ENCODE results near the gene SEZ6L. TPM values are rescaled to one million over a fixed set of nuclear protein-coding genes. Genes with fewer than 3 reads are reported as not detected.
"Not testable (repeated sequence)": the region's sequence is repeated elsewhere in the genome, so short reads cannot be mapped to it uniquely, and the experiment has no call there.

The SEZ6L gene
- total RNA-seq, 1 experiment from 2014 or later, result not detected

DNA sequence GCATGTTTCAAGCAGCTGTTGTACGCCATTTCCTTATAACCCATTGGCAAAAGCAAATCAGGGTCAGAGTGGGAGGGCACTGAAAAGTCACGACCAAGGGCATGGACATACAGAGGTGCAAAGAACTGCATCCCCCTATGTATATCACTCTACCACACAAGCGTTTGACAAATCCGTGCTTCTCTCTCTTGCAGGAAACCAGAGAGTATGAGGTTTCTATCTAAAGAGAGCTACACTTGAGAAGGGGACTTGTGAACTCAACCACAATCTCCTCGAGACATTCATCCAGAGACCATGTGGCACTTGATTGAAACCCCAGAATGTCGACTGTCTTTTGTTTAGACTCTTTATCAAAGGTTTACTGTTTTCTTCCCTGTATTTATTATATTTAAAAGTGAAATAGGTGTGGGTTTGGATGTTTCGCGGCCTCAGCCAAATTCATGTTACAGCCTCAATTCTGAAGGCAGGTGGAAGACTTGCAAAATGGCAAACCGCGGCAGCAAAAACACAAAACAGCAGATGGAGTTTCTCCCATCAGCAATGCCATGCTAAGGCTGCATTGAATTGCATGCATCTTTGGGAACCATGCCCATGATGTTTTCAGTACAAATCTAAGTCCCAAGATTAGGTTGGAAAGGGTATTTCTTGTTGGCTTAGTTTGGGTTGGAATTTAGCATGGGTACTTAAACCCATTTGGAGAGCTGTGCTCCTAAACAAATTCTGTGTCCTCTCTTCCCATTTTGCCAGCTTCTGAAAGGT is 211.0 kb downstream of the SEZ6L start:
- DNase-seq (ENCODE audit: low spot score), result no peak

DNA sequence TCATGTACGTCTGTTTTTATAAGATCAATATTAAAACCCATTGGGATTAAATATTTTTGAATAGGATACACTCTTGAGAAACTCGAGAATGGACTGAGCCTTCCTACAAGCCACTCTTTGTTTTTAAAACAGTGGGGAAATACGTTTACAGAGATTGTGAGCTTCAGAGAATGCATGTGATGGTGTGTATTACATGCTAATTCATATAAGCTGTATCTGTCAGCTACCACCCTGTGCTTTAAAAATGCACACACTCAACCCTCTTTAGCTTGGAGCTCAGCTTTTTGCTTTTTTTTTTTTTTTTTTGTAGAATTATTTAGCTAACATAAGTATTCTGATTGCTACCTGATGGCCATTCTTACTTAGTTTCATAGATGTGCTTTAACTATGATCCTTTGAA is 213.5 kb downstream of the SEZ6L start:
- no peak for DNase-seq (ENCODE audit: low spot score)

DNA sequence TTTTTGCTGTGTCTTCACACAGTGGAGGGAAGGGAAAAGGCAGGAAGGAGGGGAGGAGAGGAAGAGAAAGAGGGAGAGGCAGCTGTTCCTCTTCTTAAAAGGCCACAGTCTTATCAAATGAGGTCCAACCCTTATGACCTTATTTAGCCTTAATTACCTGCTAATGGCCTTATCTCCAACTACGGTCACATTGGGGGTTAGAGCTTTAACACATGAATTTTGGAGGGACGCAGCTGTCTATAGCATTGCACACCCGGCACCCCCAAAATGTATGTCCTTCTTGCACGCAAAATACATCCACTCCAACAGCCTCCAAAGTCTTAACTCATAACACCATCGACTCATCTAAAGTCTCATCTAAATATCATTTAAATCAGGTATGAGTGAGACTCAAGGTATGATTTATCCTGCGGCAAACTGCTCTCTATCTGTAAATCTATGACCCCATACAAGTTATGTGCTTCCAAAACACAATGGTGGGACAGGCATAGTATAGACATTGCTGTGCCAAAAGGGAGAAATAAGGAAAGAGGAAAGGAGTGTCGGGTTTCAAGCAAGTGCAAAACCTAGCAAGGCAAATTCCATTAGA is 214.8 kb downstream of the SEZ6L start:
- no peak for DNase-seq (ENCODE audit: low spot score)

DNA sequence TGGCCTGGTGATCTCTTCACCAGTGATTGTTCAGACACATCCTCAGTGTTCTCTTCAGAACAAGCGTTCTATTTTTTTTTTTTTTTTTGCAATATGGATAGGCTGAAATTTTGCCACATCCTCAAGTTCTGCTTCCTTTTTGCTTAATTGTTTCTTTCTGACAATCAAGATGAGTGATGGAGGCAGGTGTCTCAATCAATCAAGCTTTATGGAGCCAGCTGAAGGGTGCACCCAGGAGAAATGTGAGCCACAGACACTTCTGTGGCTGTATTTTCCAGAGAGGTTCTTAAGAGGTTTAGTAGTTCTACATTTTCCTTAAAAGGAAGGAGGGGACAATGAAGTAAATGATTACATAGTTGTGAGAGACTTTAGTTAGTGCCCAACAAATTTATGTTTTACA is 215.9 kb downstream of the SEZ6L start:
- no peak for DNase-seq (ENCODE audit: low spot score)

DNA sequence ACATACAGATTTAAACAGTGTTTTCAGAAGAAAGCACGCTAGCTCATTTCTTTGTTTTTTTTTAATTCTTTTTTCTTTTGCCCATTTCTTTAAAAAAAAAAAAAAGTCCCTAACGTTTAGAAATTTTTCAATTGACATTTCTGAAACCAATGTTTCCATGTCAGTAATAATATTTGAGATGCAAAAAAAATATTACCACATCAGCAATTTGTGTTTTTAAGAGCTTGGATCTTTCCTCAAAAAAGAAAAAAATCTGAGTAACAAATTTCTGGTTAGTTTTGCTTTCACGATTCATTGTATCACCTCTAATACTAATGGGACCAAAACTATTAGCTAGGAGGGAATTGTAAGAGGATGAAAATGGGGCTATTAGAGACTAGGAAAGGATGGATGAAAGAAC is 219.9 kb downstream of the SEZ6L start:
- no peak for DNase-seq (ENCODE audit: low spot score)

DNA sequence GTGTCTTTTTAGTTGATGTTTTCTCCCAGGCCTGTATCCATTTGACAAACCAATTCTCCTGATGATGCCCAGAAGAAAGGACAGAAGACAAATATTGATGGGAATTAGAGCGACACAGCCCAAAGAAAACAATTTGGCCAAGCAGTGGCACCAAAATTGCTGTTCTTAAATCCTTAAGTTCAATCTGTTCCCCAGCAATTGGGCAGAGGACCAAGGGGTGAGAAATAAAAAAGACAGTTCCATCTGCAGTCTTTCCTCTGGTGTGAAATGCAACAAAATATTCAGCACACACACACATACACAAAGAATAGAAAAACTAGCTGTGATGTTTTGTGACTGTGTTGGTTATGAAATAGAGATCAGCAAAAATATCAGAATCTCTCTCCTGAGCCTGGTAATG is 221.8 kb downstream of the SEZ6L start:
- no peak for DNase-seq (ENCODE audit: low spot score)

DNA sequence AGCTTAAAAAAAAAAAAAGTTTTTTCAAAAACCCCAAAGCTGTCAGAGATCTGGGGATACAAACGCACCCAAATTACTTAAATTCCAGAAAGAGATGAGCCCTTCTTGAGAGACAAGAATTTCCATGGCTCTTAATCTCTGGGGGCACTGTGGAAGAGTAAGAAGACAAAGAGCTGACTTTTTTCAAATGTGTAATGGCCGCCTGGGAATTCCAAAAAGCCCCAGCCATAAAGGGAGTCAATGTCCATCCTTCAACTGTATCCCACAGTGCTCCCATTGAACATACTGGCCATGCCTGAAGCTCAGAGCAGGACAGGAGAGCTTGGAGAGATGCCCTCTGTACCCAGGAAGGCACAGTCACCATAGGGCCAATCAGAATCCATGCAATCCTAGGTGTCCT is 222.4 kb downstream of the SEZ6L start:
- no peak for DNase-seq (ENCODE audit: low spot score)

DNA sequence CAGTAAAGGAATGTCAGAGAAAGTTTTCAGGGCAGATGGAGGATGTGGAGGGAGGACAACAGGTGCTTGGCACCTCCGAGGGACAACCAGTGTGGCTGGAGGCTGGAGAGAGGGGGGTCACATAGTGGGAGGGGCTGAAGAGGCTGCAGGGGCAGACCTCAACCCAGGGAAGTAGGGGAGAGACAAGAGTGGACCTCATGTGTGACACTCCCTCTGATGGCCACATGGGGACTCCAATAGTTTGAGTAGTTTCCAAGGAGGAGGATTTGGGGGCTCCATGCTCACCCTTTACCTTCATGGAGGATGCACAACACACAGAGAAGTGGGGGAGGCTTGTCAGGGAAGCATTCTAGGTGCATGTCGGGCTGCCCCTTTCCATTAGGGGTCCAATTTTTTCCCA is 224.7 kb downstream of the SEZ6L start:
- no peak for DNase-seq (ENCODE audit: low spot score)

DNA sequence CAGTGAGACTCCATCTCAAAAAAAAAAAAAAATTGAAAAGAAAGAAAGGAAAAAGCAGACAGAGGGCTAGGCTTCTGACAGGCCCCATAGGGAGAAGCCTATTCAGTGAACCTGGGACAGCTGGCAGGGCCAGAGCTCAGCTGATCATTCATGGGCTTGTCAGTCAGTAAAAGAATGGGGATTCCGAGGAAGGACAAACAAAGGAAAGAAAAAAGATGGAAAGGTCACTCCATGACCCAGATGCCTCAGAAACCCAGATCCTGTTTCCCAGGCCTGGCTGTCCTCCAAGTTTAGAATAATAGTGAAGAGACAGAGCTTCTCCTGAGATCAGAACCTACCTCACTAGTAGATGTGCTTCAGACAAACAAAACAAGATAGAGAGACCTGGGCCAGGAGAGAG is 225.5 kb downstream of the SEZ6L start:
- no peak for DNase-seq (ENCODE audit: low spot score)

DNA sequence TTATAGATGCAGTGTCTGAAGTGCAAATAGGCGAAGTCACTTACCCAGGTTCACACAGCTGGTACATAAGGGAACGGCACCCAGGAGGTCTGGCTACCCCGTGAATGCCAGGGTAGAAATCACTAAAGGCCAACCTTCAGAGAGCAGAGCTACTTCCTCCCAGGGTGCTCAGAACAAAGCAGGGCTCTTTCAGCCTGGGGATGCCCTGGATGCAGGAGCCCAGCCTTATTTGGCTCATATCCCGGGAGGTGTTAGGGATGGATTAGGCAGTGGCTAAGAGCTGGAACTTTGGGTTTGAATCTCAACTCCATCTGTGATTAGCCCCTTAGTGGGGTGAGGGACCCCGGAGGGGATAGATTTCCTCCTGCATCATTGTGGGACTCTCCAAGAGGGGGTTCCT is 226.7 kb downstream of the SEZ6L start:
- no peak for DNase-seq (ENCODE audit: low spot score)

DNA sequence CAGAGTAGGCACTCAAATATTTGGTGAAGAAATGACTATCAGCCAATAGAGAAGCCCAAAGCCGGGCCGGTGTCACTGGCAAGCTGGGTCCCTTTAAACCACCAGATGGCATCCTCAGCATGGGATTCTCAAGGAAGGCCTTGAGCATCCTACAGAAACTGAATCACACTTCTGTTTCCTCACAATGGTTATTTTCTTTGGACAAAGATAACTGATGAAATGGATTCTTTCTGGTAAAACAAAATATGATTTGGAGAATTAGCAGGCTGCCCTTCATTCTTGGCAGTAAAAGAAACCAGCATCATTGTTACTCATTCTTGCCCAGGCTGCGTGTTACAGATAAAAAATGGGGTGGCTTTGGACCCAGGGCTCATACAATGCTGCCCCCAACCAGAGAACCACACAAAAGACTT is 229.5 kb downstream of the SEZ6L start:
- peak; percentile 45 for DNase-seq (ENCODE audit: low spot score)

DNA sequence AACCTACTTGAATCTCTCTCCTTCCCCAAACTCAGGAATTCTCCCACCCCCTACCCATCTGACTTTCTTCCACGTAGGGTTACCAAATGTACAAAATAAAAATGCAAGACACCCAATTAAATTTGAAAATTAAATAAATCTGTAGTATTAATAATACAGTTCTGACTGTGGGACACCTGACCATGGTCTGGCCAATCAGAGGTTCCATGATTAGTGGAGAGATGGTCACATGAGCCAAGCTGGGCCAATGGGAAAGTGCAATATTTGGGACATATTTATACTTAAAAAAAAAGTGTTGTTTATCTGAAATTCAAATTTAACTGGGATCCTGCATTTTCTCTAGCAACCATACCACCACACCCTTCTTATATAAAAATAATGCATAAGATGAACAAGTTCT is 230.0 kb downstream of the SEZ6L start:
- no peak for DNase-seq (ENCODE audit: low spot score)

DNA sequence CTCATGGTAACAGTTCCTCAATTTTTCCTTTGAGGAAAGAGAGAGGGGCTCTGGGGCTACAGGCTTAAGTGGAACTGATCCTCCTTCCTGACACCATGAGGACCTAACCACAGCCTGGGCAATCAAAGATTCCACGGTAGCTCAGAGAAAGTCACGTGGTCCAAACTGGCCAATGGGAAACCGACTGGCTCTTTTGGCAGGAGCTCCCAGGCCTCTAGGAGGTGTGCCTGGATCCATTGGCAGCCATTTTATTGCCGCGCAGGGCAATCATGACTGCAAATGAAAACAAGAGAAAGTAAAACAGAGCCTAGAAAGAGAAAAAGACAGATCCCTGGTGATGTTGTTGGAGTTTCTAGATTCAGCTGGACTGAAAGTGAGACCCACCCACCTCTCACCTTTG is 232.5 kb downstream of the SEZ6L start:
- no peak for DNase-seq (ENCODE audit: low spot score)

DNA sequence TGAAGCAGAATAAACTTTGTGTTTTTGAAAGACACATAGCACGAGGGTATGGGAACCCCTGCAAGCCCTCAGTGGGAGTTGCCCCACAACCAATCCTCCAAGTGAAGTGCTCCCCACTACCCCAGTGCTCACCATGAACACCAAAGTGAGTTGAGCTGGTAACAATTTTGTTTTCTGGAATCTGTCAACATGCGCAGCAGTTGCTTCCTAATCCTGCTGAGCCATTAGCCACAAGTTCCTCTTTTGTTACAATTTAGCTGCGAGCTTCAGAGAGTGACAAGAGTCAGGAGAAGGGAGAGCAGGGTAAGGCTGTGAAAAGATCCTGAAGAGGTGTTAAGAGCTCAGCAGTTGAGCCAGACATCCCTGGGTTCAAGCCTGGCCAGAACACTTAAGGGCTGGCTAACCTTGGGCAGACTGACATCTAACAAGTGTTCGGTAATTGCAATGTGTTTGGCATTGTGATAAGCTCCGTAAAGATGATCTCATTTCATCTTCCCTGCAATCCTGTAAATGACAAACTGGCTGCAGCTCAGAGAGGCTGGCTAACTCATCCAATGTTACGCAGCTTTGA is 235.7 kb downstream of the SEZ6L start:
- no peak for DNase-seq (ENCODE audit: low spot score)

DNA sequence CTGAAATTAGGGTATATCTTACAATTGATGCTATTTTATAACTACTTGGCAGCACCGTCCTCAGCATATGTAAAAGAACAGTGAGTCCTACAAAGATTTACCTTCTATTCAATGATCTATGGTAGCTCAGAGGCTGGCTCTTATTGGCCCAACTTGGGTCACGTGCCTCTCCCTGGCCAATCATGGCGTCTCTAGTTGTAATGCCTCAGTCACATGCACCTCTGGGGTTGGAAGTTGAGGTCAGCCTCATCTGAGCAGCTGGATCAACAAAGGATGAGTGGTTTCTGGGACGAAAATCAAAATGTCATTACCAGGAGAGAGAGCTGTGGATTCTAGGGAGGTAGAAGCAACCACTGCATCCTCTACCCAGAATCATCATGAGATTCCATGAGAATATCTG is 236.9 kb downstream of the SEZ6L start:
- DNase-seq (ENCODE audit: low spot score), result no peak

DNA sequence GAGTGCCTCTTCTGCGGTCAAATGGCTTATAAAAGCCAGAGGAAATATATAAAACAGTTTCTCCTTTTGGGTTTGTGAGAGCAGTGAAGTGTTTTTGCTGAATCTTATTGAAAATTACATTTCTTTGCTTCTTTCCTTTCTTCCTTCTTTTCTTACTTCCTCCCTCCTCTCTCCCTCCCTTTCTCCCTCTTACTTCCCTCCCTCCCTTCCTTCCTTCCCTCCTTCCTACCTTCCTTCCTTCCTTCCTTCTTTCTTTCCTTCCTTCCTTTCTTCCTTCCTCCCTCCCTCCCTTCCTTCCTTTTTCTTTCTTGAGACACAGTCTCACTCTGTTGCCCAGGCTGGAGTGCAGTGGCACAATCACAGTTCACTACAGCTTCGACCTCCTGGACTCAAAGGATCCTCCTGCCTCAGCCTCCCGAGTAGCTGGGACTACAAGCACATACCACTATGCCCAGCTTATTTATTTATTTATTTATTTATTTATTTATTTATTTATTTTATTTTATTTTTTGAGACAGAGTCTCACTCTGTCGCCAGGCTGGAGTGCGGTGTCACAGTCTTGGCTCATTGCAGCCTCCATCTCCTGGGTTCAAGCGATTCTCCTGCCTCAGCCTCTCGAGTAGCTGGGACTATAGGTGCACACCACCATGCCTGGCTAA is 239.4 kb downstream of the SEZ6L start:
- DNase-seq (ENCODE audit: low spot score), result not testable (repeated sequence)

DNA sequence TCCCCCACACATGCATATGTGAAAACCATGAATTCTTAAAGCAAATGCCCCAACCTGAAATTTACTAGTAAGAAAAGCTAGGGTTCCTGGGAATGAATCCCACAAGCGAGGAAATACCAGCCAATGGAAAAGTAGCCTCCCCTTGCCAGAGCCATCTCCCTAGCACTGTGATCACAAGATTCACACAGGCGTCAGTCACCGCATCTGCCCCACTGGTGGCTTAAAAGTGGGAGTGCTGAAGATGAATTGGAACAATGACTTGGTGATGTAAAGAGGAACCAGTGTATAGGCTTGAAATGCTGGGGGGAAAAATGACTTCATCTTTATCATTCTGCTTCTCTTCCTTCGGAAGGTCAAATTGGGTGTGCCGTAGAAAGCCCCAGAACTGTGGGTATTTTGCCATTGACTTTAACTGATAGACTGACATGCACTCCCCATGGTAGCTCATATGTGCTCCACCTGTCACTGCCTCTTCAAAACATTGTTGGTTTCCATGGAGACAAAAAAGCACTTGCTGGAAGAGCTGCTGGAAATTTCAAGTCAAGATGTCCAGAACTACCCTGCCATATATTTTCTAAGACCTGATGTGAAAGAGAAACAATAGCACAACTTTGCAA is 240.6 kb downstream of the SEZ6L start:
- DNase-seq (ENCODE audit: low spot score), result no peak

DNA sequence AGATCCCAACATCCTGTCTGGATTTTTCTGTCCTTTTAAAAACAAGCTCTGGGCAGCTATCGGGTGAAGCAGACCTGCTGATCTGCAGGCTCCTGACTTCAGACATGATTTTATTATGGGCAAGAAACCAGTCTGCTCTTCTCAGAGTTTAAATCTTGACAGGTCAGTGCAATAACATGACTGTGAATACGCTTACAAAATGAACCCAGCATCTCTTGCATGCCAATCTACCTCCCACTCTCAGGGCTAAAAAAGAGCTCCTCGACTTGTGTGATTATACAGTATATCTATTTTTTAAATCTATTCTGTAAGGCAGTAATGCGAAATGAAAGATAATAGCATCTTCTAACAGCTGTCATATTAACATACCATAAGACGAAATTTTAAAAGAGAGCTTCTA is 241.1 kb downstream of the SEZ6L start:
- DNase-seq (ENCODE audit: low spot score), result no peak

DNA sequence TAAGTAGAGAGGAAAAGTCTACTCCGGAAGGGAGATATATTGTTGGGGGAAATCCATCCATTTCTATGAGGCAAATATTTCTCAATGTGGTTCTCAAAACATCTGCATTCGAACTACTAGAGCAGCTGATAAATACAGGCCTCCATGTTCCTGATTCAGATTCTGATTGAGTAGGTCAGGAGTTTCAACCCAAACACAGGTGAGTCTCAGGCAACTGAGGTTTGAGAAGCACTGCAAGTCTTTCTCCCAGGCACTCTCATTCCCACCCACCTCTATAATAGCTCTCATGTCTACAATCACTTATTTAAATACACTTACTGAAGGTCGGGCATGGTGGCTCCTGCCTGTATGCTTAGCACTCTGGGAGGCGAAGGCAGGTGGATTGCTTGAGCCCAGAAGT is 245.1 kb downstream of the SEZ6L start:
- DNase-seq (ENCODE audit: low spot score), result no peak

DNA sequence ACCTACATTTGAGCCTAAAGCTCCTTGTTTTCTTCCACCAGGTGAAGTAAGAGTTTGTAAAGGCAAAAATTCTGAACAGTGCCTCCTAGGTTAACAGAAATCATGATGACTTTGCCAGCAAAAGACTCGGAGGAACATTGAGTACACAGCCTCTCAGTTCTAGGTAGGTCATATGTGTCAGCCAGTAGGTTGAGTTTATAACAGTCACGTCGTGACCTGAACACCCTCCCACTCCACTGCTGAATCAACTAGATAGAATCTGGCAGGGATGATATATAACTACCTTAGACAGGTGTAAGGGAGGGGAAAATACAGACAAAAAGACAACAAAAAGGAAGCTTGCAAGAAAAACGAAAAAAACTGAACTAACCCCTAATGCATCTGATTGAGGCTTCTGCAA is 247.0 kb downstream of the SEZ6L start:
- DNase-seq (ENCODE audit: low spot score), result no peak

DNA sequence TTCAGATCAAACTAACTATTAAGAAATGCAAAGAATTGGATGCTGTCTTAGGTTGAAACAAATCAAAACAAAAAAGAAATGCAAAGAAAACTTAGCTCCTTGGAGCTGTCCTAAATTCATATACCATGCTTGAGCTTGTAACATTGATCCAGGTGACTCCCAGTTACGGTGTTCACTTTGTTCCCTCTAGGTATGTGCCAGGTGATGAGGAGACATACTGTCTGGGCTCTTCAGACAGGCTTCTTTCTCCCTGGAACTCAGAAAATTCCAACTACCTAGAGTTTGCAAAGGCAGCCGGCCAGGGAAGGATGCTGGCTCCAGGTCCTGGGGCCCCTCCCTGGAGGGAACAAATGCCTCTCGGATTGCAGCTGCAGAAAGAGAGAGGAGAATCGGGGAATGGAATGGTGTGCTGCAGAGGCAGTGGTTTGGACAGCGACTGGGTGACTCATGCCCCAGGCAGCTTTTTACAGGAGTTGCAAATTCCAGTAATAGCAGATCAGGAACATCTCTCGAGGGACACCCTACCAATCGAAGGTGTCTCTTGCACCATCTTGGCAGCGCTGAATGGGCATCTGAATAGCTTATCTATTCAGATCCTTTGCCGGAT is 247.5 kb downstream of the SEZ6L start:
- DNase-seq (ENCODE audit: low spot score), result no peak

DNA sequence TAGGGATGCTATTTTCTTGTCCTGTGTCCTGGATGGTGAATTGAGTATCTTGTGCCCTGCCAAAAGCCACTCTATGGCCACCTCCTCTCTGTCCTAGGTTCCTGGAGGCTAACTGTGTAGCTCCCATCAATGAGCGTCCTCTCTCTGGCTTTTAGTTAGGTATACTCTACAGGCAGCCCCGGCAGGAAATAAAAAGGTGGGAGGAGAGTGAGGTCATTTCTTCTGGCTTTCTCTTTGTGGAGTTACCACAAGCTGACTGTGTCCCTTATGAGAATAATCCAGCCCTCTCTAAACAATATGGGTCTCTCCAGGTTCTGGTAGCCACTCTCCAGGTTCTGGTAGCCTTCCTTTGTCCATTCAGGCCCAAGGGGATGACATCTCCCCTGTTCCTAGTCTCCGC is 248.1 kb downstream of the SEZ6L start:
- no peak for DNase-seq (ENCODE audit: low spot score)
